ENCODE results near the gene SMIM33.
A peak's percentile ranks its signal among the peaks of the same experiment; 100 is the strongest.

SMIM33 gene

GRCh38 chr5:139517683-139518564 is 47.1 kb downstream of the SMIM33 start:
- DNase-seq, result peak; percentile 97
- no peaks in the 10 kb centered on the region for H3K9me3 Mint-ChIP-seq
- peak overlapping the region; percentile 82 for H3K4me3 Mint-ChIP-seq
- no peaks in the 10 kb centered on the region for H3K36me3 Mint-ChIP-seq (ENCODE audit: low read depth)
- H3K27me3 Mint-ChIP-seq, result peaks cover 3% of the 10 kb centered on the region
- peak overlapping the region; percentile 92 for H3K27ac Mint-ChIP-seq
- H3K4me1 Mint-ChIP-seq (ENCODE audit: low read depth), result peaks cover 37% of the 10 kb centered on the region
